A549 treated with CORT108297 at 1 μM for 4 hours (cell line): ENCODE results near the gene ZNF382. TPM values are rescaled to one million over a fixed set of nuclear protein-coding genes. Genes with fewer than 3 reads are reported as not detected.

Source experiments
- total RNA-seq: library from RNA; stranded (reverse); fragments of 200-300 nt; extraction: Qiagen RNA extraction; gene quantifications from 5 replicates; pipeline ENCODE4 v1.2.3, GENCODE V29; 2022

Gene ZNF382
- 0.11 to 0.12 TPM in 2 of 5 replicates, not detected in the others for total RNA-seq

DNA sequence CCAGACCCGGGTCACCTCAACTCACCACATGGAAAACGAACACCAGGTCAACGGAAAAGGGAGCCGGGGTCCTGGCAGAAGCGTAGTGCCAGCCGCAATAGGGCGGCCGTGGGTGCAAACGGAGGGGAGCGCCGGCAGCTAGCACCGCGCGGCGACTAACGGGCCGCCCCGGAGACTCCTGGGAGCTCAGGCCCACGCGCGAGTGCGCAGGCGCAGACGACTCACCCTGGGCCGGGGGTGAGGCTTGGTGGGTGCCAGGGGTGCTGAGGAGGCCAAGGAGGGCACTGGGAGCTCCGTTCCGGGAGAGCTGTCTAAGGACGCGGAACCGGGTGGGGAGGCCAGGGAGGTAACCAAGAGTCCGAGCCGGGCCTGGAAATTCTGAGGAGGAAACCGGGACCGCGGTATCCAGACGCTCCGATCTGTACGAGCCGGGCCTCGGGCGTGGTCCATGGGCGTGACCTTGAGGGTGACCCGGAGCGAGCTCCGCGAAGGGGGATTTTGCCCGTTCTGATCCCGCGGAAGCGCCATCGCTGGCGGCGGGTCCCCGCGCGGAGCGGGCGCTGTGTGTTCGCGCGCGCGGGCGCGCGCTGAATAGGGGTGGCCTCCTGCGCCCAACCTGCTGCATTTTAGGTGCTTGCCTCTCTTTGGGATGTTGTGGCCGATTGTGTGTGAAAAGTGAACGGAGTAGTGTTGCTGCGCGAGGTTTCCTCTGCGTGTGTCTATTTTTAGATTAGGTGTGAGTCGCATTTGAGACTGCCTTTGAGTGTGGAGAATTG, at the start of gene ZNF382:
Gene ZNF382, plus strand, starts transcription at position 213 of the 776 bp plus-strand sequence. CDS start 4,602 bp downstream, outside the sequence.

DNA sequence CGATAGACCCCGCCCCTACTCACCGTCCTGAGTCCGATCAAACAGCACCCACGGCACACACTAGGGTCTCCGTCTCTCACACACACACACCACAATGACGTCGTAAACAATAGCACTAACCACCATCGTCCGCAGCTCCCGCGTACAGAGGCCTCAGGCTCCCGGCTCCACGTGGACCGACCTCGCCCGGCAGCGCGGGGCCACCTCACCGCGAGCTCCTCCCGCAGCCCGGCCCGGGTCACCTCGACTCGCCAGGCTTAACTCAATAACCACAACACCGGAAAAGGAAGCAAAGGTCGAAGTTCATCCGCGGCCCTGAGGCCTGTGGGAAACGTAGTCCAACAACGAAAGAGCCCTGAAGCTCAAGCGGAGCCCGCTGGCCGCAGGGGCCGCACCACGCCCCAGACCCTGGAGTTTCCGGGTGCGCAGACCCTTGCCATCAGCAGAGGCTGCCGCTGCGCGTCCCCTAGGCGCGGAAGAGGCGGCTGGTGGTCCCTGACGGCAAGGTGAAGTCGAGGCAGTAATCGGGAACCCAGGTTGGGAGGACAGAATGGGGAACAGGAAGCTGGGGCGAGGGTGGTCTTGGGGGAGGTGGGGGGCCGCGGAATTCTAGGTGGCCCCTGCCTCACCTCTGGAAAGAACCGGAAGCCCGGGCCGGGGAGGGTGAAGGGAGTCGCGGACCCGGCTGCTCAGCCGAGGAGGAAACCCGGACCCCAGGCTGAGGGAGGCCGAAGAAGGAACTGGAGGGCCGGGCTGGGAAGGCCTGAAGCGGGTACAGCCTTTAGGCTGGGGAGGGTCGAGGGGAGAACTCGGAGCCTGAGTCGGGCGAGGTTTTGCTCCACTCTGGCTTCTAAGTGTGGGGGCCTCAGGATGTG, 31.9 kb upstream of the ZNF382 start, which contains the start of gene ZNF529:
Gene ZNF529, minus strand, starts transcription at position 273 of the 875 bp plus-strand sequence. CDS start 946 bp downstream, outside the sequence.

Other genes starting within 250 kb of the ZNF382 start
- gene ZFP14, start 226.1 kb upstream of the ZNF382 start, total RNA-seq = 1.9 to 2.7 TPM (median 2.4 TPM) in 5 replicates
- gene ZFP82, start 186.7 kb upstream of the ZNF382 start, total RNA-seq = 1.8 to 2.4 TPM (median 1.9 TPM) in 5 replicates
- 7.4 to 9.7 TPM (median 8.6 TPM) in 5 replicates for gene ZNF566, start 115.8 kb upstream of the ZNF382 start, total RNA-seq
- 6.0 to 12.6 TPM (median 7.0 TPM) in 5 replicates for gene ZNF260, start 77.0 kb upstream of the ZNF382 start, total RNA-seq
- gene ZNF529, start 32.0 kb upstream of the ZNF382 start, total RNA-seq = 2.5 to 3.0 TPM (median 2.6 TPM) in 5 replicates
- 5.2 to 9.6 TPM (median 7.7 TPM) in 5 replicates for gene ZNF461, start 61.5 kb downstream of the ZNF382 start, total RNA-seq
- gene ZNF567, start 82.3 kb downstream of the ZNF382 start, total RNA-seq = 7.5 to 10.2 TPM (median 8.5 TPM) in 5 replicates
- 0.29 to 1.0 TPM (median 0.68 TPM) in 5 replicates for gene ZNF850, start 167.5 kb downstream of the ZNF382 start, total RNA-seq
- 0.12 to 0.26 TPM (median 0.22 TPM) in 5 replicates for gene ZNF790, start 233.1 kb downstream of the ZNF382 start, total RNA-seq
- 0.06 to 0.18 TPM (median 0.12 TPM) in 5 replicates for gene ZNF345, start 245.6 kb downstream of the ZNF382 start, total RNA-seq